GM03348 (cell line): ENCODE data around the gene MRM2.

Source experiments
- DNase-seq: peaks from one replicate; pipeline ENCODE4 v3.0.0; 2012; ENCODE audit warnings: low spot score

Gene MRM2

GRCh38 chr7:2247141-2247995 is 5.4 kb upstream of the MRM2 start:
- DNase-seq: peak; percentile 79

- DNase-seq: no peak
Measured at GRCh38 chr7:2245883-2246675, 4.1 kb upstream of the MRM2 start.

DNA sequence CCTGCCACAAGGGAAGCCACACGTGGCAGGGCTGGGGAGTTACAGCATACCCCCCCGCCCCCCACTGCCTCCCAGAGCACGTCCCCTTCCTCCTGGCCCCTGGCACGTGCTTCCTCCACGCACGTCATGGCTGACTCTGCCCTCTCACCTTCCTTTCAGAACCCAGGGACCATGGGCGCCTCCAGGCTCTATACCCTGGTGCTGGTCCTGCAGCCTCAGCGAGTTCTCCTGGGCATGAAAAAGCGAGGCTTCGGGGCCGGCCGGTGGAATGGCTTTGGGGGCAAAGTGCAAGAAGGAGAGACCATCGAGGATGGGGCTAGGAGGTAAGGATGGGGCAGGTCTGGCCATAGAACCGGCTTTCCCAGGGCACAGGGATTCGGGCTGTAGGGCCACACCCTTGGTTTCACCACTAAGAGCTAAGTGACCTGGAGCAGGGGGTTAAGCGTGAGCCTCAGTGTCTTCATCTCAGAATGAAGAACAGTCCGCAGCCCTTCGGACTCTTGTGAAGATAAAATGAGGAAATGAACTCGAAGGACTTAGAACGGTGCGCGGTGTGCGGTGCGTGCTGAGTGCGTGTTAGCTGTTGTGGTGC is 2.5 kb upstream of the MRM2 start:
- no peak for DNase-seq

DNA sequence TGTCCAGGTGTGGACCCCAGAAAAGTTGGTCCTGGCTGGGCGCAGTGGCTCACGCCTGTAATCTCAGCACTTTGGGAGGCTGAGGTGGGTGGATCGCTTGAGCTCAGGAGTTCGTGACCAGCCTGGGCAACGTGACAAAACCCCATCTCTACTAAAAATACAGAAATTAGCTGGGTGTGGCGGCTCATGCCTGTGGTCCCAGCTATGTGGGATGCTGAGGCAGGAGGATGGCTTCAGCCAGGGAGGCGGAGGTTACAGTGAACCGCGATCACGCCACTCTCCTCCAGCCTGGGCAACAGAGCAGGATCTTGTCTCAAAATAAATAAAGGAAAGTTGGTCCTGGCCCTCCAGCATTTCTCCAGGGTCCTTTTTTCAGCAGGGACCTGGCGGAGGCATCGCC is 1.5 kb upstream of the MRM2 start:
- DNase-seq: no peak

DNA sequence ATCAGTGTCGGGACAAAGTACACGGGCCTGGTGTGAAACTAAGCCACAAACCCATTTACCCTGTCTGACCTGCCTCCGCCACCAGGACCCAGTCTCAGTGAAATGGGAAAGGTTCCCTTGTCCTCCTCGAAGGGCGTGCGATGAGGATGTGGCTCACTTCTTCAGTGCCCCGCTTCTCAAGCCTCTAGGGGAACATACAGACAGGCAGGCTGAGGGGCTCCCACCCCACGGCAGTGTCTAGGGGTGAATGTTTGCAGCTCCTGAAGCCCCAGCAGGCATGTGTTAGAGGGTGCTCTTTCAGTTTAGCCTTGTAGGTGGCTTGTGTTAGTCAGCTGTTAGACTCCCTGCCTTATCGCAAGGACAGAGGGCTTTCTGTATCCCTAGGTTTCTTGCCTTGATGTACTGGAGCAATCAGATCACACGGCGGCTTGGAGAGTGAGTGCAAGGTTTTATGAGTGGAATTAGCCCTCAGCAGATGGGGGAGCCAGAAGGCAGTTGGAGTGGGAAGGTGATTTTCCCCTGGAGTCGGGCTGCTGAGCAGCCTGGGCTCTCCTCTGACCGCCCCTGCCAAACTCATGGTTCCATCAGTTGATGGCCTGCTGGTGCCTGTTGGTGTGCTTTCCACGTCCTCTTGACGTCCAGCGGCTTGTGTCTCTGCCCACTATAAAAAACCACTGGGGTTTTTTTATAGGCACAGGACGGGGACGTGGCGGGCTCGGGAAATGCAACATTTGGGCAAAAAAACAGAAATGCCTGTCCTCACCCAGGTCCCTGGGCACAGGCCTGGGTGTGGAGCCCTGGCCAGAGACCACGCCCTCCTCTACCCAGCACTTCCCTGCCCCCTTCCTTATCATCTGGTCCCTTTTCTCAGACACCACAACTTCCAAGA is 780 bp upstream of the MRM2 start:
- peak; percentile 28 for DNase-seq

DNA sequence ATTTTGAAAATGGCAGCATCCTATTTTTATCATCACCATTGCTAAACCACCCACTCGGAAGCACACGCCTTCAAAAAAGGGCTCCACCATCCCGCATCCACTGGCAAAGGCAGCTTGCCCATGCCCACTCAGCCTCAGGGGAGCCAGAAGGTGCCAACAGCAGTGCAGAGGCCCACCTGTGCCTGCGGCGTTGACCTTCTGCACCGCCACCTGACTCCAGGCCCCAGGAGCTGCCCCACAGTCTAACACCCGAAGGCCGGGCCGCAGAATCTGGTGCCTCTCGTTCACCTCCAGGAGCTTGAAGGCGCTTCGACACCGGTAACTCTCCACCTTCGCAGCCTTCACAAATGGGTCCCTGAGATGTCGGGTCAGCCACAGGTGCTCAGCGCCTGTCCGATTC is 2.8 kb downstream of the MRM2 start:
- DNase-seq: no peak

DNA sequence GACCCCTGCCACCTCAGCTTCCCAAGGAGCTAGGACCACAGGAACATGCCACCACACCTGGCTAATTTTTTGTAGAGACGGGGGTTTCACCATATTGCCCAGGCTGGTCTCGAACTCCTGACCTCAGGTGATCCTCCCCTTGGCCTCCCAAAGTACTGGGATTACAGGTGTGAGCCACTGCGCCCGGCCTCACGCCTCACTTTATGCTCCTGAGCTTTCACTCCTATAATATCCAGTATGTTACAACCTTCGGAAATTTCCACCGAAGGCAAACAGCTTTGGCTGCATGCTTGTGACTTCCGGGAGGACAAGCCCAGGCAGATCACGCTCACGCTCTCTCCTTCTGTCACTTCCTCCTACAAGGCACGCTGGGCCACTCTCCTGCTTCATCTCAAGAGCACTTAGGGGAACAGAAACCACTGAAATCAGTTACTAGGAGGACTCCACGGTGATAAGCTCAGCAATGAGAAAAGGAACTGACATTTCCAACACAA is 4.8 kb downstream of the MRM2 start:
- no peak for DNase-seq

- DNase-seq: no peak
Measured at GRCh38 chr7:2233926-2234325, 8.1 kb downstream of the MRM2 start.

DNA sequence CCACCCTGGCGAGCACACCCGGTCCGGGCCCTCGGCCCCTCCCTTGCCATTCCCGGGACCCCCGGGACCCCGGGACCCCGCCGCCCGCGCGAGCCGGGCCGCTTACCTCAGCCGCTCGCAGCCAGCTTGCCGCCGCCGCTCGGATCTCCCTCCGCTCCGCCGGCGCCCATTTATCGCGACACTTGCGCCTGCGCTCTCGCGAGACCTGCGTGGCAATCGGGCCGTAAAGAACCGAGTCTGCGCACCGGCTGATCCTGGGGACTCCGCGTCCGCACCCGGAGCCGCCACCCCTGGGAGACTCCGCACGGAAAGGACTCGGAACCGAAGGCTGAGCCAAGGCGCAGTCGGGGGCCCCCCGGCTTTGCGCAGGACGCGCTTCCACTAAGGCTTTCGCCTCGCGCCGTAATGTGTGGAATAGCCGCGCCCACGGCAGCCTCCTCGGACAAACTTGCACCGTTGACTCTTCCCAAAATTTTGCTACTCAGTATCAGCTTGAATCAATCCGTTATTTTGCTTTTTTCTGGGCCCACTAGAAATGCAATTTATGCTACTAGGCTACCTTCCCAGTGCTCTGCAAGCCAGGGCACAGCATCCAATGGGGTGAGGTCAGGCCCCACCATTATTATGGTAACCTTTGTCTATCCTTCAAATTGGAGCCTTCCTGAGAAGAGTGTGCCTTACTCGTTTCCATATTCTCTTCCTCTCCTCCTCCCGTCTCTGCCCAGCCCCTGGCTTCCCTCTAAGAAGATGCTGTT is 9.1 kb downstream of the MRM2 start, which contains the start of gene MAD1L1:
Gene MAD1L1 (minus strand): TSS at position 180 of the 755 bp plus-strand sequence. CDS start 2,812 bp downstream, outside the sequence.
- peak; percentile 96 for DNase-seq

GRCh38 chr7:2231992-2232765 is 9.8 kb downstream of the MRM2 start:
- DNase-seq: peak; percentile 52

- DNase-seq: no peak
Measured at GRCh38 chr7:2230882-2231281, 11.1 kb downstream of the MRM2 start.

GRCh38 chr7:2230226-2230625 is 11.8 kb downstream of the MRM2 start:
- DNase-seq: no peak

- DNase-seq: no peak
Measured at GRCh38 chr7:2229467-2229866, 12.5 kb downstream of the MRM2 start.

DNA sequence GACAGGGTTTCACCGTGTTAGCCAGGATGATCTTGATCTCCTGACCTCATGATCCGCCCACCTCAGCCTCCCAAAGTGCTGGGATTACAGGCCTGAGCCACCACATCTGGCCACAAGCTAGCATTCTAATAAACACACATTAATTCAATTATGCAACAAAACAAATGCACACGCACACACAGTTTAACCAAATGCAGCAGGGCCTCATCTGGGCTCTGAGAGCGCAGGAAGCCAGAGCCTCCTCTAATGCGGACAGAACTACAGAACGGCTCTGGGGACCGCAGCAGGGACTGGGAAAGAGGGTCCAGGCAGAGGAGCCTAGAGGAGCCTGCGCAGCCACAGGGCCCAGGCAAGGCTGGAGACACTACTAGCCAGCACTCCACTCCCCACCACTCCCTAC is 13.1 kb downstream of the MRM2 start:
- no peak for DNase-seq

DNA sequence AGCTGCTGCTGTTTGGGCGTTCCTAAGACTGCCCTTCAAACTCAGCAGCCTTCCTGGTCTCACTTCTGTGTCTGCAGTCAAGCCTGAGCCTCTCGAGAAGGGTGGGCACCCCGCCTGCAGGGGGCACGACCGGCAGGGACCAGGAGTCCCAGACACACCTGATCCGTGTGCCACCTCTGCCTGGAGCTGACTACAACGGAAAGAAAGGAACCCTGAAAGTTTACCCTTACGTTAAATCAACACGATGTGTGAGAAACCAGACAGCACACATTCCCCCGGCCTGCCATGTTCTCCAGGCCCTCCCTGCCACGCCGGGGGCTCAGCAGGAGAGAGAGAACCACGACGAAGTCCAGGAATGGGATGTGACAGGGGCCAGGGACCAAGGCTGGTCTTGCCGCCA is 14.3 kb downstream of the MRM2 start:
- DNase-seq: no peak

GRCh38 chr7:2225830-2226229 is 16.2 kb downstream of the MRM2 start:
- no peak for DNase-seq

DNA sequence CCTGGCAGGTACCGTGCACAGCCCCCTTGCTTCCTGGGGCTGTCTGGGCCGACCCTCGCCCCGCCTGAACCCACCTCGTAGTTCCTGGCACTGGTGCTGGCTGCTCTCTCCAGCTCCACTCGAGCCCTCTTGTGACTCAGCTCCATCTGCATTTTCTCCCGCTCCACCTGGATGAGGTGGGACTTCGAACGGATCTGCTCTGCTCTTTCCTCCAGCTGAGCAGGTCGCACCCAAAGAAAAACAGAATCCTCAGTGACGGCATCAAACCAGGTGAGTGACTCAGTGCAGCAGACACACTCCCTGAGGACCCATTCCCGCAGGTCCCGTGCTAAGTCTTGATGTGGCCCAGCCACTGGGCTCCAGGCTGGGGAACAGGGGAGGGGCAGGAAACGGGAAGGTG is 16.7 kb downstream of the MRM2 start:
- DNase-seq: no peak

DNA sequence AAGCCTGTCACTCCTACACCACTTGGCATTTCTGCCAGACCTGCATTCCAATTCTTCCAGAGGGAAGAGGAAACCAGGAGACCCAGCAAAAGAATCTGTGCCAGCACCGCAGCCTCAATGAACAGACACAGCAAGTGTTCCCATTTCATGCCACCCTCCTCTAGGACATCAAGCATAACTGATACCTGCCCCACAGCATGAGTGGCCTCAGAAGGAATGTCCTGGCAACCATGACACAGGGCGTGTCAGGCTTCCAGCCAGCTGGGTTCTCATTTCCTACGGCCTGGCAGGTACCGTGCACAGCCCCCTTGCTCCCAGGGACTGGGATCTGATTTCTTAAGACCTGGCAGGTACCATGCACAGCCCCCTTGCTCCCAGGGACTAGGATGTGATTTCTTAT is 17.1 kb downstream of the MRM2 start:
- DNase-seq: no peak

DNA sequence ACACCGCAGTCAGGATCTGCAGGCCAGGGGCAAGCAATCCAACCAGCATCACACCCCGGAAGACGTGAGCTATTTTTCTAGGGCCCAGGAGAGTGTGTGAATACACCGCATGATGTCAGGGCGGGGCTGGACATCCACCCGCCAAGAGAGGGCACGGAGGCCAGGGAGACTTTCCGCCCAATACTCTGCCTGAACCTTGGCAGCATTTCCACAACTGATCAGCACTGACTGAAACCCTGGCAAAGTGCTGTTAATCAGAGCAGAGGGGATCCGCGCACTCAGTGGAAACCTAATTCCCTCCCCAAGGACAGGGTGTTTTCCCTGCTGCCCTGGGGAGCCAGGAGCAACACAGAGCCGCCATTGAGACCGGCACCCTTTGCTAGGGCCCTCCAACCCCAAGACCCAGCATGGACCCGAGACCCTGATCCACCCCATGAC is 17.5 kb downstream of the MRM2 start:
- no peak for DNase-seq

DNA sequence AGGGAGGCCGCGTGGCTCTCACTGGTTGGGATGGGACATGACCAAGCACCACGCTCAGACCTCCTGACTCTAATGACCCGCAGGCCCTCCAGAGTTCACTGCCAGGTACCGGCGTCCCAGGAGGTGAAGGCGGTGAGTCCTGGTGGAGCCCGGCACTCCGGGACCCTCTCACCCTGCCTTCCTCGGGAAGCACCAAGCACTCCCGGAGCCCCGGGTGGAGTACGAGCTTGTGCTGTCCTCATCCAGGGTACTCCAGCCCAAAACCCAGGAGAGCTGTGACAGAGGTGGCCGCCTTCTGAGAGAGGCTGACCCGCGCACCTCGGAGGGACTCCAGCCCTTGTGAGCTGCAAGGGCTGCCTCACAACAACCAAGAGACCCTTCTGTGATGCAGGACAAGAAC is 18.7 kb downstream of the MRM2 start:
- no peak for DNase-seq
